Tibial artery (tissue), 4 donors: ENCODE results near the gene IFI16.
A peak's percentile ranks its signal among the peaks of the same experiment; 100 is the strongest.

Experiments used
- DNase-seq, 2 donors: peaks; one replicate each; pipeline ENCODE4 v3.0.0-alpha.2; 2019
- H3K27ac ChIP-seq, 2 donors: fragments of 200-600 bp; sonication (generic) in 1 of 2; 1 replicate in 1 of 2; 2 replicates in 1 of 2; pipeline ENCODE4 v1.5.1; 2018 to 2019; ENCODE audit warnings: mild to moderate bottlenecking in 1 of 2
- H3K27me3 ChIP-seq, 2 donors: fragments of 200-600 bp; sonication (generic) in 1 of 2; one replicate each; pipeline versions ENCODE4 v1.5.1 to v1.6.0; 2016 to 2019
- H3K36me3 ChIP-seq, 3 donors: fragments of 200-600 bp; sonication (generic) in 2 of 3; one replicate each; pipeline ENCODE4 v1.5.1; 2016 to 2019; ENCODE audit warnings: mild to moderate bottlenecking in 2 of 3
- H3K4me1 ChIP-seq, 4 donors: fragments of 200-600 bp; sonication (generic) in 2 of 4; 1 replicate in 3 of 4; 2 replicates in 1 of 4; pipeline ENCODE4 v1.5.1; 2016 to 2019
- H3K4me3 ChIP-seq, 2 donors: fragments of 200-600 bp; sonication (generic) in 1 of 2; 1 replicate in 1 of 2; 2 replicates in 1 of 2; pipeline ENCODE4 v1.5.1; 2018 to 2019; ENCODE audit warnings: mild to moderate bottlenecking in 2 of 2
- H3K9me3 ChIP-seq, 3 donors: fragments of 200-600 bp; sonication (generic) in 1 of 3; one replicate each; pipeline ENCODE4 v1.5.1; 2016 to 2019
- intact Hi-C: fragments of 100-400 bp; cut with DNase I; formaldehyde crosslinking; loops from one replicate; pipeline ENCODE4 v1.15.0; 2023; ENCODE audit warnings: low total_unique reads
- TF ChIP-seq, protein P1 (sequence below), 2 experiments: fragments of 200-600 bp in 1 of 2; fragments of 450-650 bp in 1 of 2; IDR thresholded peaks; one replicate each; pipeline ENCODE4 v1.5.1; 2017 to 2019; ENCODE audit warnings: antibody characterized with exemption in 2 of 2, mild to moderate bottlenecking in 1 of 2, moderate library complexity in 1 of 2

The IFI16 gene

GRCh38 chr1:159084152-159084551 lies 74.4 kb downstream of the IFI16 start:
- no peaks in the 10 kb centered on the region for H3K9me3 ChIP-seq
- intact Hi-C loops, result no loop called here
- H3K36me3 ChIP-seq, result no peaks in the 10 kb centered on the region
- H3K27ac ChIP-seq, result no peak overlapping the region
- no peak for DNase-seq
- no peaks in the 10 kb centered on the region for H3K4me1 ChIP-seq
- H3K27me3 ChIP-seq, result no peaks in the 10 kb centered on the region
- TF ChIP-seq, protein P1, sequence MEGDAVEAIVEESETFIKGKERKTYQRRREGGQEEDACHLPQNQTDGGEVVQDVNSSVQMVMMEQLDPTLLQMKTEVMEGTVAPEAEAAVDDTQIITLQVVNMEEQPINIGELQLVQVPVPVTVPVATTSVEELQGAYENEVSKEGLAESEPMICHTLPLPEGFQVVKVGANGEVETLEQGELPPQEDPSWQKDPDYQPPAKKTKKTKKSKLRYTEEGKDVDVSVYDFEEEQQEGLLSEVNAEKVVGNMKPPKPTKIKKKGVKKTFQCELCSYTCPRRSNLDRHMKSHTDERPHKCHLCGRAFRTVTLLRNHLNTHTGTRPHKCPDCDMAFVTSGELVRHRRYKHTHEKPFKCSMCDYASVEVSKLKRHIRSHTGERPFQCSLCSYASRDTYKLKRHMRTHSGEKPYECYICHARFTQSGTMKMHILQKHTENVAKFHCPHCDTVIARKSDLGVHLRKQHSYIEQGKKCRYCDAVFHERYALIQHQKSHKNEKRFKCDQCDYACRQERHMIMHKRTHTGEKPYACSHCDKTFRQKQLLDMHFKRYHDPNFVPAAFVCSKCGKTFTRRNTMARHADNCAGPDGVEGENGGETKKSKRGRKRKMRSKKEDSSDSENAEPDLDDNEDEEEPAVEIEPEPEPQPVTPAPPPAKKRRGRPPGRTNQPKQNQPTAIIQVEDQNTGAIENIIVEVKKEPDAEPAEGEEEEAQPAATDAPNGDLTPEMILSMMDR (IDR thresholded peaks at IDR 0.05), result no peak
- H3K4me3 ChIP-seq, result no peak overlapping the region

DNA sequence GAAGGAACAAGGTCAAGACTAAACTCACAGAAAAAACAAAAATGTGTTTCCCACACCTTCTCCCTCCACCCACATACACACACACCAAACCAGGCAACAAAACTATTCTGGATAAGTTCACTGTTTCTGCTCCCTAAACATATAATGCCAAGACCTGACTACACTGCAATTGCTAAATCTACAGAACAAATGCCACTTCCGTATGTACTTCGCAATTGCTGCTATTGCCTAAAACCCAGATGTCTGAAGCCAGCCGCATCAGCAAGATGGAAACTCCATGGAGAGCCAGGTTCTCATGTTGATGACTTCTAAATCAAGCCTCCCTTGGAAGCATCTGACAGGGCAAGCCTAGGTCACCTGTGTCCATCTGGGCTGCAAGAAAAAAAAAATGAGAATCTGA lies 75.2 kb downstream of the IFI16 start:
- no peak overlapping the region for H3K27ac ChIP-seq
- no peaks in the 10 kb centered on the region for H3K9me3 ChIP-seq
- H3K4me3 ChIP-seq, result no peak overlapping the region
- no peaks in the 10 kb centered on the region for H3K36me3 ChIP-seq
- no peak for DNase-seq
- intact Hi-C loops, result no loop called here
- no peaks in the 10 kb centered on the region for H3K4me1 ChIP-seq
- no peaks in the 10 kb centered on the region for H3K27me3 ChIP-seq
- TF ChIP-seq, protein P1 (IDR thresholded peaks at IDR 0.05), result no peak

- intact Hi-C loops, result no loop called here
- H3K27ac ChIP-seq, result no peak overlapping the region
- H3K9me3 ChIP-seq, result no peaks in the 10 kb centered on the region
- H3K4me3 ChIP-seq, result no peak overlapping the region
- no peaks in the 10 kb centered on the region for H3K36me3 ChIP-seq
- no peak for DNase-seq
- no peaks in the 10 kb centered on the region for H3K4me1 ChIP-seq
- TF ChIP-seq, protein P1 (IDR thresholded peaks at IDR 0.05), result no peak
- no peaks in the 10 kb centered on the region for H3K27me3 ChIP-seq
Observed at GRCh38 chr1:159088050-159088449, 78.3 kb downstream of the IFI16 start.

GRCh38 chr1:159088546-159089183 lies 79.0 kb downstream of the IFI16 start:
- TF ChIP-seq, protein P1 (IDR thresholded peaks at IDR 0.05), result no peak
- H3K36me3 ChIP-seq, result no peaks in the 10 kb centered on the region
- intact Hi-C loops, result no loop called here
- no peak overlapping the region for H3K27ac ChIP-seq
- H3K4me1 ChIP-seq, result no peaks in the 10 kb centered on the region
- DNase-seq, result no peak
- no peaks in the 10 kb centered on the region for H3K27me3 ChIP-seq
- no peak overlapping the region for H3K4me3 ChIP-seq
- H3K9me3 ChIP-seq, result no peaks in the 10 kb centered on the region

- DNase-seq, result no peak
- H3K36me3 ChIP-seq, result no peaks in the 10 kb centered on the region
- intact Hi-C loops, result no loop called here
- H3K27me3 ChIP-seq, result no peaks in the 10 kb centered on the region
- H3K27ac ChIP-seq, result no peak overlapping the region
- H3K4me1 ChIP-seq, result no peaks in the 10 kb centered on the region
- no peaks in the 10 kb centered on the region for H3K9me3 ChIP-seq
- TF ChIP-seq, protein P1 (IDR thresholded peaks at IDR 0.05), result peak; percentile 16 to 20
- H3K4me3 ChIP-seq, result no peak overlapping the region
Observed at GRCh38 chr1:159089184-159089791, 79.6 kb downstream of the IFI16 start.
